H1 (cell line): Measurements from ENCODE around the gene KIF20A. TPM values are rescaled to one million over a fixed set of nuclear protein-coding genes. Genes with fewer than 3 reads are reported as not detected.

Experiments used
- CTCF ChIA-PET: fragments of 300-600 bp; sonication (Branson Sonifier 250); formaldehyde crosslinking; loops from one replicate; lab custom pipeline; 2021; ENCODE audit not compliant: partially characterized antibody; lab: Charles Lee
- POLR2A ChIA-PET: fragments of 300-600 bp; sonication (Branson Sonifier 250); formaldehyde crosslinking; loops from one replicate; lab custom pipeline; 2021; ENCODE audit warnings: inconsistent platforms; ENCODE audit not compliant: partially characterized antibody; lab: Charles Lee
- DNase-seq, 2 experiments: peaks; one replicate each; pipeline versions ENCODE4 v3.0.0 to v3.0.0-alpha.2; 2010 to 2022; ENCODE audit warnings: low spot score in 2 of 2, low read depth in 1 of 2, mixed read lengths in 1 of 2
- FAIRE-seq: peaks from 2 replicates; lab custom pipeline; 2011; peaks lifted over from hg19 to GRCh38; lab: Jason Lieb, UNC
- H2AFZ ChIP-seq: 2 replicates; pipeline ENCODE4 v1.8.1; 2012; ENCODE audit warnings: low read length, inconsistent platforms
- H2AK5ac ChIP-seq: 2 replicates; pipeline ENCODE4 v1.6.1; 2013; ENCODE audit warnings: low read depth, low read length
- H2BK120ac ChIP-seq: replicated peaks from 2 replicates; pipeline ENCODE3; 2013; ENCODE audit warnings: low read depth, low read length, inconsistent platforms
- H2BK12ac ChIP-seq: 2 replicates; pipeline ENCODE4 v1.6.1; 2013; ENCODE audit warnings: low read depth, low read length
- H2BK15ac ChIP-seq: 2 replicates; pipeline ENCODE4 v1.6.1; 2013; ENCODE audit warnings: low read length
- H2BK20ac ChIP-seq: 2 replicates; pipeline ENCODE4 v1.6.1; 2013; ENCODE audit warnings: low read length
- H2BK5ac ChIP-seq: 2 replicates; pipeline ENCODE4 v1.6.1; 2013; ENCODE audit warnings: low read depth, low read length
- H3K14ac ChIP-seq: 2 replicates; pipeline ENCODE4 v1.6.1; 2013; ENCODE audit warnings: inconsistent platforms; ENCODE audit not compliant: insufficient read length
- H3K18ac ChIP-seq: 2 replicates; pipeline ENCODE4 v1.6.1; 2013; ENCODE audit warnings: low read length; ENCODE audit errors: extremely low read depth
- H3K23ac ChIP-seq: 2 replicates; pipeline ENCODE4 v1.6.1; 2013; ENCODE audit warnings: inconsistent platforms; ENCODE audit not compliant: insufficient read length
- H3K23me2 ChIP-seq: 2 replicates; pipeline ENCODE4 v1.6.1; 2013; ENCODE audit warnings: low read depth, low read length
- H3K27ac ChIP-seq: 2 replicates; pipeline ENCODE4 v1.6.1; 2011; ENCODE audit warnings: low read depth, low read length, inconsistent platforms
- H3K27me3 ChIP-seq, 4 experiments: replicated peaks in 1 of 4; 1 replicate in 1 of 4; 2 replicates in 3 of 4; pipeline versions ENCODE4 v1.6.1 to v1.8.1; 2011 to 2013; ENCODE audit warnings: low read length in 3 of 4, mild to moderate bottlenecking in 3 of 4, inconsistent platforms in 2 of 4, mixed read lengths in 2 of 4, moderate library complexity in 1 of 4; ENCODE audit not compliant: control insufficient read depth in 3 of 4, insufficient read depth in 3 of 4; ENCODE audit errors: extremely low read depth in 1 of 4
- H3K36me3 ChIP-seq, 4 experiments: 2 replicates each; pipeline versions ENCODE4 v1.6.1 to v1.8.1; 2011 to 2013; ENCODE audit warnings: mild to moderate bottlenecking in 4 of 4, low read length in 3 of 4, moderate library complexity in 2 of 4, control low read depth in 1 of 4, inconsistent platforms in 1 of 4; ENCODE audit not compliant: insufficient read depth in 4 of 4, control insufficient read depth in 2 of 4
- H3K4ac ChIP-seq: replicated peaks from 2 replicates; pipeline ENCODE3; 2013; ENCODE audit warnings: low read length, low read depth, mixed read lengths, inconsistent platforms; ENCODE audit not compliant: insufficient read length
- H3K4me1 ChIP-seq, 4 experiments: replicated peaks in 1 of 4; 1 replicate in 1 of 4; 2 replicates in 3 of 4; pipeline versions ENCODE4 v1.6.1 to v1.8.1; 2011 to 2013; ENCODE audit warnings: low read length in 3 of 4, inconsistent platforms in 2 of 4, mixed read lengths in 1 of 4; ENCODE audit not compliant: insufficient read depth in 4 of 4, control insufficient read depth in 3 of 4
- H3K4me2 ChIP-seq, 2 experiments: 2 replicates each; pipeline versions ENCODE4 v1.6.1 to v1.8.1; 2011 to 2013; ENCODE audit warnings: low read depth in 2 of 2, low read length in 2 of 2, control low read depth in 1 of 2, inconsistent platforms in 1 of 2, mild to moderate bottlenecking in 1 of 2; ENCODE audit not compliant: insufficient read depth in 1 of 2
- H3K4me3 ChIP-seq, 4 experiments: fragments of 200-600, 300-600 bp in 1 of 4; sonication (generic), shearing (Covaris generic), sonication (Bioruptor Twin) in 1 of 4; 2 replicates each; pipeline versions ENCODE4 v1.5.1 to v1.8.1; 2011 to 2016; ENCODE audit warnings: low read length in 4 of 4, low read depth in 3 of 4, control low read depth in 2 of 4, inconsistent platforms in 2 of 4, mild to moderate bottlenecking in 2 of 4, mixed read lengths in 1 of 4, moderate library complexity in 1 of 4; ENCODE audit not compliant: insufficient read depth in 2 of 4; ENCODE audit errors: extremely low read depth in 1 of 4
- H3K56ac ChIP-seq: replicated peaks from 2 replicates; pipeline ENCODE3; 2013; ENCODE audit warnings: low read depth, mild to moderate bottlenecking, mixed read lengths, low read length, inconsistent platforms; ENCODE audit not compliant: insufficient read length
- H3K79me1 ChIP-seq: 2 replicates; pipeline ENCODE4 v1.6.1; 2013; ENCODE audit warnings: low read depth, low read length, control low read depth
- H3K79me2 ChIP-seq, 2 experiments: 2 replicates each; pipeline versions ENCODE4 v1.6.1 to v1.8.1; 2012 to 2013; ENCODE audit warnings: low read length in 2 of 2, mild to moderate bottlenecking in 2 of 2, inconsistent platforms in 1 of 2; ENCODE audit not compliant: insufficient read depth in 2 of 2, control insufficient read depth in 1 of 2
- H3K9ac ChIP-seq, 4 experiments: replicated peaks in 1 of 4; 1 replicate in 1 of 4; 2 replicates in 3 of 4; pipeline versions ENCODE4 v1.6.1 to v1.8.1; 2011 to 2013; ENCODE audit warnings: low read depth in 3 of 4, low read length in 3 of 4, control low read depth in 2 of 4, mild to moderate bottlenecking in 2 of 4, moderate library complexity in 2 of 4, inconsistent platforms in 1 of 4; ENCODE audit errors: extremely low read depth in 1 of 4
- H3K9me3 ChIP-seq, 2 experiments: 2 replicates each; pipeline versions ENCODE4 v1.6.1 to v1.8.1; 2012 to 2013; ENCODE audit warnings: mild to moderate bottlenecking in 2 of 2, moderate library complexity in 2 of 2, control low read depth in 1 of 2, inconsistent platforms in 1 of 2, low read depth in 1 of 2, low read length in 1 of 2, mixed read lengths in 1 of 2; ENCODE audit not compliant: insufficient read depth in 2 of 2
- H4K20me1 ChIP-seq, 2 experiments: replicated peaks in 1 of 2; 2 replicates each; pipeline versions ENCODE3 to v1.8.1; 2011 to 2013; ENCODE audit warnings: inconsistent platforms in 2 of 2, low read length in 2 of 2, mild to moderate bottlenecking in 1 of 2; ENCODE audit not compliant: insufficient read depth in 2 of 2, control insufficient read depth in 1 of 2
- H4K5ac ChIP-seq: 2 replicates; pipeline ENCODE4 v1.6.1; 2013; ENCODE audit warnings: low read length, low read depth, mixed read lengths, inconsistent platforms; ENCODE audit not compliant: insufficient read length
- H4K8ac ChIP-seq: 2 replicates; pipeline ENCODE4 v1.8.0; 2013; ENCODE audit warnings: mild to moderate bottlenecking, moderate library complexity, low read length, inconsistent platforms; ENCODE audit not compliant: insufficient read depth; ENCODE audit errors: extremely low read depth
- H4K91ac ChIP-seq: replicated peaks from 2 replicates; pipeline ENCODE3; 2013; ENCODE audit warnings: low read length, mixed read lengths, inconsistent platforms; ENCODE audit not compliant: insufficient read length
- BCL11A ChIP-seq, 2 experiments: IDR thresholded peaks; one replicate each; pipeline ENCODE4 v1.6.1; 2011; ENCODE audit warnings: low read depth in 2 of 2, low read length in 2 of 2, mild to moderate bottlenecking in 2 of 2
- BRCA1 ChIP-seq: IDR thresholded peaks from 2 replicates; pipeline ENCODE4 v1.6.1; 2012; ENCODE audit warnings: low read depth, low read length, improper control_type of control experiment
- CHD1 ChIP-seq: IDR thresholded peaks from 2 replicates; pipeline ENCODE4 v1.6.1; 2012; ENCODE audit warnings: low read depth, low read length, improper control_type of control experiment
- CREB1 ChIP-seq: IDR thresholded peaks from 2 replicates; pipeline ENCODE4 v1.6.1; 2012; ENCODE audit warnings: inconsistent platforms
- JUN ChIP-seq: IDR thresholded peaks from 2 replicates; pipeline ENCODE4 v1.6.1; 2011; ENCODE audit warnings: low read depth, mild to moderate bottlenecking, improper control_type of control experiment, low read length
- NRF1 ChIP-seq: IDR thresholded peaks from 2 replicates; pipeline ENCODE4 v1.6.1; 2011; ENCODE audit warnings: mild to moderate bottlenecking, low read depth, low read length, improper control_type of control experiment
- RBBP5 ChIP-seq: IDR thresholded peaks from 2 replicates; pipeline ENCODE4 v1.7.1; 2012; ENCODE audit warnings: low read depth, mild to moderate bottlenecking, inconsistent platforms, low read length, moderate library complexity, borderline replicate concordance
- RXRA ChIP-seq: IDR thresholded peaks from 2 replicates; pipeline ENCODE4 v1.6.1; 2011; ENCODE audit warnings: low read depth, mild to moderate bottlenecking, low read length, moderate library complexity; ENCODE audit not compliant: insufficient read depth
- WGBS, 2 experiments: shearing (Covaris generic) in 1 of 2; methylation state at CpG; one replicate each; pipeline versions ENCODE4 v1.1.6 to v1.1.7; 2013 to 2015; ENCODE audit warnings: low lambda C conversion rate in 2 of 2, mixed read lengths in 2 of 2, inconsistent platforms in 1 of 2, low coverage in 1 of 2, missing lambda C conversion rate in 1 of 2; ENCODE audit not compliant: insufficient replicate concordance in 2 of 2, insufficient coverage in 1 of 2, insufficient read length in 1 of 2; ENCODE audit errors: extremely low coverage in 1 of 2, missing lambda C conversion rate in 1 of 2; 5-methylcytosine and 5-hydroxymethylcytosine counted together
- polyA plus RNA-seq, 7 experiments: library from polyadenylated mRNA; depleted of rRNA in 3 of 7; stranded (reverse) in 5 of 7; unstranded in 2 of 7; fragments of >200 nt in 5 of 7; fragments of 200-250 nt in 2 of 7; gene quantifications; 1 replicate in 5 of 7; 2 replicates in 1 of 7; 4 replicates in 1 of 7; pipeline versions ENCODE4 v1.2.1 to v1.2.3, GENCODE V29; 2011 to 2013; ENCODE audit warnings: missing spikeins in 2 of 7, mixed read lengths in 2 of 7
- total RNA-seq: library from RNA; stranded (reverse); fragmentation: NEBNext Ultra II Directional; extraction: Animal tissue kit (Norgen Biotek cat#: 25700); gene quantifications from 2 replicates; pipeline ENCODE4 v1.2.1, GENCODE V29; 2021
- TF ChIP-seq, protein P1 (sequence below): IDR thresholded peaks from 2 replicates; pipeline ENCODE4 v1.6.1; 2012; ENCODE audit warnings: inconsistent platforms

KIF20A gene
- total and polyA plus RNA-seq, 2 of the 8 experiments (the other 6 are each of a cell fraction or from before 2014, with no cell fraction given): 33.3 to 67.1 TPM

DNA sequence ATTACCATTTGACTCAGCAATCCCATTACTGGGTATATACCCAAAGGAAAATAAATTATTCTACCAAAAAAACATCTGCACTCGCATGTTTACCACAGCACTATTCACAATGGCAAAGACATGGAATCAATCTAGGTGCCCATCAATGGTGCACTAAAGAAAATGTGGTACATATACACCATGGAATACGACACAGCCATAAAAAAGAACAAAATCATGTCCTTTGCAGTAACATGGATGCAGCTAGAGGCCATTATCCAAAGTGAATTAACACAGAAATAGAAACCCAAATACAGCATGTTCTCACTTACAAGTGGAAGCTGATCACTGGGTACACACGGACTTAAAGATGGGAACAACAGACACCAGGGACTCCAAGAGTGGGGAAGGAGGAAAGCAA, 32.1 kb downstream of the KIF20A start:
- Histone ChIP-seq H3K18ac (no peak overlapping the region), H3K56ac (no peak overlapping the region), H3K27ac (no peak overlapping the region), H2BK120ac (no peak overlapping the region), H3K14ac (no peak overlapping the region), H2AFZ (no peak overlapping the region), H3K4ac (no peak overlapping the region), H3K9me3 (no peaks in the 10 kb centered on the region), H4K5ac (no peak overlapping the region), H3K9ac (no peak overlapping the region), H4K91ac (no peak overlapping the region), H3K36me3 (peaks cover 0 to 10% (median under 1%) of the 10 kb centered on the region in 4 experiments; a peak in 1 of 8 replicates), H3K27me3 (no peaks in the 10 kb centered on the region), H3K4me3 (no peak overlapping the region), H2BK20ac (no peak overlapping the region), H3K23ac (no peak overlapping the region), H3K4me2 (no peak overlapping the region), H2BK5ac (no peak overlapping the region), H3K23me2 (peaks cover 4% of the 10 kb centered on the region; the same call in 1 of the 2 replicates), H4K8ac (no peak overlapping the region), H4K20me1 (no peaks in the 10 kb centered on the region), H2BK12ac (no peak overlapping the region), H3K79me1 (peaks cover 7% of the 10 kb centered on the region; the same call in 1 of the 2 replicates), H2AK5ac (no peak overlapping the region), H3K79me2 (peaks cover 3 to 53% of the 10 kb centered on the region in 2 experiments), H2BK15ac (no peak overlapping the region), H3K4me1 (peaks cover 0 to 4% (median 0%) of the 10 kb centered on the region in 4 experiments; a peak in 1 of 7 replicates)
- WGBS, 2 experiments: 90% methylated on average over 3 of the region's 3 CpGs; no CpG with 5 or more reads in 1 of the 2 experiments
- CTCF ChIA-PET: interaction anchor here (1.4 kb wide), 1 partner anchor 141 kb away, joined by 6 read pairs; the partner anchor contains the start of gene KDM3B
- POLR2A ChIA-PET: interaction anchor here (1.7 to 3.6 kb wide), 2 partner anchors 13 to 127 kb away, joined by 3 to 30 read pairs; partner anchors contain the start of gene FAM53C
- no peak for FAIRE-seq
- TF ChIP-seq CREB1 (no peak), RXRA (no peak), RBBP5 (no peak), JUN (no peak), BRCA1 (no peak), CHD1 (no peak), BCL11A (IDR thresholded peaks at IDR 0.05; ENCODE audit: low read depth in 2 of 2, low read length in 2 of 2) (no peak), NRF1 (no peak)
- TF ChIP-seq, protein P1, sequence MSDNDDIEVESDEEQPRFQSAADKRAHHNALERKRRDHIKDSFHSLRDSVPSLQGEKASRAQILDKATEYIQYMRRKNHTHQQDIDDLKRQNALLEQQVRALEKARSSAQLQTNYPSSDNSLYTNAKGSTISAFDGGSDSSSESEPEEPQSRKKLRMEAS: no peak
- no peak for DNase-seq
